Left lobe of liver (tissue), 2 donors: ENCODE measurements around the gene LSP1. TPM values are rescaled to one million over a fixed set of nuclear protein-coding genes. Genes with fewer than 3 reads are reported as not detected.
A peak's percentile ranks its signal among the peaks of the same experiment; 100 is the strongest.

Experiments used
- ATAC-seq: fragments of 200-7000 bp; cut with Tn5 transposase; one replicate; pipeline ENCODE4 v1.9.1; 2020; ENCODE audit warnings: mild to moderate bottlenecking, moderate library complexity
- DNase-seq: peaks from one replicate; pipeline ENCODE4 v3.0.0-alpha.2; 2020; ENCODE audit warnings: low spot score
- total RNA-seq: library from RNA; stranded (reverse); gene quantifications from one replicate; pipeline ENCODE4 v1.2.1, GENCODE V29; 2021
- donor health status: DM: no; HTN: no; CAD: no; lungs with moderate emphysema.
- donor health status: DM: no; HTN: yes; CAD: no.

LSP1 gene
- total RNA-seq, 1 donor from 2014 or later, result 3.6 TPM

DNA sequence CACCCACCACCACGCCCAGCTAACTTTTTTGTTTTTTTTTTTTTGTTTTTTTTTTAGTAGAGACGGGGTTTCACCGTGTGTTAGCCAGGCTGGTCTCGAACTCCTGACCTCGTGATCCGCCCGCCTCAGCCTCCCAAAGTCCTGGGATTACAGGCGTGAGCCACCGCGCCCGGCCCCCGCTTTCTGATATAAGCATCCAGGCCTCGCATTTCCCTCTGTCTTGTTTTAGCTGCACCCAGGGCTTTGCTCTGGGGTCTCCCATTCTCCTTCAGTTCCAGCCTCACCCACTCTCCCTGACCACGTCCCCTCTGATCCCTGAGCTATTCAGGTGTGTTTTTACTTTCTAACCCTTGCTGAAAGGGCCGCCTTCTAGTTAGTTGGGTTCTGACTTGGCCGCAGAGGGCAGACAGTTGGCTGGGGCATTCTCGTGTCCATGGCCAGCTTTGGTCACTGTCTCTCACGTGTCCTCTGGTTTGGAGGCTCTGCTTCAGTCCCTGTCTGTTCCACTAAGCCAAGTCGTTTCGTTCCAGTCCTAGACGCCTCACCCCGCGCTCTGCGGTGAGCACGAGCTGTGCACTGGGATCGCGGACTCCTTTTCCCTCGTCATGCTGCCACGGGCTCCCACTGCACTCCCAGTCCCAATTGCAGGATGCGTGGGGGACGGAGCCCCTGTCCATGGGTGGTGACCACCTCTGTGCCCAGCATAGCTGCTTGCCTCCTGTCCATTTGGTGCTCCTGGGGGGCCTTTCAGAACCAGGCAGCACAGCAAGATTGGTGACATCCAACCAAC lies 60.6 kb downstream of the LSP1 start:
- DNase-seq (no peak), ATAC-seq (no peak)

DNA sequence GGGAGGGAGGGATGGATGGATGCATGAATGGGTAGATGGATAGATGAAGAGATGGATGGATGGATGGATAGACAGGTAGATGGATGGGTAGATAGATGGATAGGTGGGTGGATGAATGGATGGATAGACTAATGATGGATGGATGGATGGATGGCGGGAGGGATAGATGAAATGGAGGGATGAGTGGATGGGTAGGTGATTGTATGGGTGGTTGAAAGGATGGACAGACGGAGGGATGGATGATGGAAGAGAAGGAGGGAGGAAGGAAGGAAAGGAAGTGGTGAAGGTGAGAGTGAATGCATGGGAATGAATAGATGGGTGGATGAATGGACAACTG lies 62.9 kb downstream of the LSP1 start:
- DNase-seq (no peak), ATAC-seq (no peak)

DNA sequence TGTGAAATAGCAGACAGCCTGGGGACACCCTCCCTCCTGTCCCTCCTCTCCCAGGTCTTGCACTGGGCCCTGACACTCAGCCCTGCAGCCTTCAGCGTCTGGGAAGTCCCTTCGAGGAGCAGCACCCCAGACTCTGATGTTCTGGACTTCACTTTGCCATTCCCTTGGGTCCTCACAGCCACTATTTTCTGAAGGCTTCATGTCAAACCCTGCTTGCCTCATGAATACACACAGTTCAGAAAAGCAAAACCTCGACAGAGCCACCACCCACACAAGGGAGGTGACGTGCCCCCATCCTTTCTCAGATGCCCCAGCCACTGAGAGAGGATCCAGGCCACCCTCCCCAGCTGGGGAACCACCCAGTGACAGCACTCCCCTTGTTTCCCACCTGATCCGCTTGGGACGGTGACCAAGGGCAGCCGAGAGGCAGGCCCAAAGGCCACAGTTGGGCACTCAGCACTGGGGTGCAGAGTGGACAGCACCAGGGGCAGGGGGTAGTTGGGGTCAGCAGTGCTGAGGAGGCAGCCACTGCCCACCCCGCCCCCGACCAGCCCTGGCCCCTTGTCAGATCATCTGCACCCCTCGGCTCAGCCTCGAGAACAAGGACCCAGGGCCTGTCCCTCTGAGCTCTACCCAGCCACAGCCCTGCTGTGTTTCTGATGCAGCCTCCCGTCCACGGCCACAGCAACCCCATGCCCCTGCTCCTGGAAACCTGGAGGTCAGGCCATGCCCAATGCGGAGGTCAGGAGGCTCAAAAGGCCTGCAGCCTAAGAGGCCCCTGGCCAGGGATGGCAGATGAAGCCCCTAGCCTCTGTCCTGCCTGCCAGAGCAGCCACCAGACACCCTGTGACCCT lies 63.5 kb downstream of the LSP1 start:
- ATAC-seq, result no peak

DNA sequence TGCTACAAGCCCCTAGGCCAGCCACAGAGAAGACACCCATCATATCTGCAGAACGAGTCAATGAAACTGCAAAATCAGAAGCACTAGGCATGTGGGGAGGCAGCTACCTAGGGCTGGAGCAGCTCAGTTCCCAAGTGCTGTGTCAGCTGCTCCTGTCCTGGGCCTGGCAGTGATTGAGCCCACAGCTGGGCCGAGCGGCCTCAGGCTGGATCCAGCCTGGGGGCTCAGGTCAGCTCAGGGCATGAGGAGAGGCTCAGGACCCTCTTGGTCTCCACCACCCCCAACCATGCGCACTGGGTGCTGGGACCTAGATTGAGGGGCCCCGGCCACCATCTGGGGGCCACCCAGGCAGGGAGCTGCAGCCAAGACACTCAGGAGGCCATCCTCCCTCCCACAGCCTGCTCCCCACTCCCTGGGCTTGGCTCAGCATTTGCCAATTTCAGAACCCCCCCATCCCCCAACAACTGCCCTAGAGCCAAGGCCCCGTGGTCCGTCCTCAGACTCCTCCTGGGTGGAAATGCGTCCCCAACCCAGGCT lies 64.2 kb downstream of the LSP1 start:
- ATAC-seq, result no peak
- DNase-seq, result no peak

More for the DNA sequence above, 63.5 kb downstream of the LSP1 start:
- no peak for DNase-seq

DNA sequence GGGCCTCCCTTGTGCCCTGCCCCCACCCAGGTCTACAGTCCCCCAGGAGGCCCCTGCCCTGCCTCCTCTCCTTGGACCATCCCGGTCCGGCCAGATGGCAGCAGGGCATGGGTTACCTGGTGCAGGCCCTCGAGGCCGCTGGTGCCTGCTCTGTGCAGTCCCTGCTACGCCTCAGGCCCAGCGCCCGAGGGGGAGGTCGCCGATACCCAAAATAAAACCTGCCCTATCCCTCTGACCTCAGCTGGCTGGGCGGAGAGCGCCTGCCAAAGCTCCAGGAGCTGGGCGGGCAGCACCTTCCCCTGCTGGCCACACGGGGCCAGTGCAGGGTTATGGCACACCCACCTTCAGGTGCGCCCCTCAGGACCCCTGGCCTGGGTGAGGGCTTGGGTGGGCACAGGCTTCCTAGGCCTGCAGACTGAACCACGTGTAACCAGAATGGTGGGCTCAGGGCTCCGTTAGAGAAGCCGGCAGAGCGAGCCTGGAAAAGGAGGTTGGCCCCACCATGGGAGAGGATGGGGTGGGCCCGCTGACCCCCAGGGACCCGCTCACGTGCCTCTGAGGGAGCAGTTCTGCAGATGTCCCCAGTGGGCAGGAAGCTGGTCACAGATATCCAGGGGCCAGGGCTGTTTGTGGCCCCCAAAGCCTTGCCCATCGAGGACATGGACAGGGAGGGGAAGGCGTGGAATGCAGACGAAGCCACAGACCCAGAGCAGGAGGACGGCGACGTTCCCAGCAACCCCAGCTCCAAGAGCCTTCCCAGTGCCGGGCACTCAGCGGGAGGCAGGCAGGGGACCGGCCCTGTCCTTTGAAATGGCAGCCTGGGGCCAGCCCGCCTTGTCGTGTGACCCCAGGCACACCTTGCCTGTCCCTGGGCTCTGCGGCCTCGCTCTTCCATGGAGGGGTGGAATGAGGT lies 64.9 kb downstream of the LSP1 start:
- no peak for DNase-seq
- ATAC-seq, result peak; percentile 65

DNA sequence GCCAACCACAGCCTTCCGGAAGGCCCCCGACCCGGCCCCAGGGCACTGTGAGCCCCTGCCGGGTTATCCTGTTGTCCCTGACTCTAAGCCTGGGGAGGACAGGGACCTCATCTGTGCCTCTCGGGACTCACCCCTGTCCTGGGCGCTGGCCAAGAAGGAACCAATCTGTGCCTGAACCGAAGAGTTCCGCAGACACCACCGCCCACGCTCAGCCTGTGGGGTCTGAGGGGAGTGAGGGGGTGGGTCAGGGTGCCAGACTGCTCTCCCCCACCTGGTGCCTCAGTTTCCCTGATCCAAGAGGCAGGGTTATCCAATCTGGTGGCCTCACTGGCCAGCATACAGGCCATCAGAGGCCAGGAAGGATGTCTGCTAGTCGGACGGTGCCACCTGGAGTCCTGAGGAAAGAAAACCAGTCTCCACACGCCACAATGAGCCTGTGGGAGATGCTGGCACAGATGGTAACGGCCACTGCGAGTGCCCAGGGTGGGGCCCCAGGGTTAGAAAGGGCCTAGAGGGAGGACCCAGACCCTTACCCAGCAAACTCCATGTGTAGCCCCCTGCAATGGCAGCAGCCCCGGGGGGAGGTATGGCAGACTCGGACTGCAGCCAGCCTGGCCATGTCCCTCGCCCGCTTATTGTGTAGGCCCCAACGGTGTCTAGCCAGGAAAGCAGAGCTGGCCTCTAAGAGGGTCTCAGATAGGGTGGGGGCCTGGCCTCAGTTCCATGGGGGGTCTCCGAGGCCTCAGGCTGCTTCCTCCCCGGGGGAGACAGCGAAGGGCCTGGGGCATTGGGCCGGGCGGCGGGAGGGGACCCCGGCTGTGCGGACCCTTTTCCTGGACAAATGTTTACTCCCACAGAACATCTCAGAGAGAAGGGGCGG lies 65.8 kb downstream of the LSP1 start:
- ATAC-seq, result no peak

DNA sequence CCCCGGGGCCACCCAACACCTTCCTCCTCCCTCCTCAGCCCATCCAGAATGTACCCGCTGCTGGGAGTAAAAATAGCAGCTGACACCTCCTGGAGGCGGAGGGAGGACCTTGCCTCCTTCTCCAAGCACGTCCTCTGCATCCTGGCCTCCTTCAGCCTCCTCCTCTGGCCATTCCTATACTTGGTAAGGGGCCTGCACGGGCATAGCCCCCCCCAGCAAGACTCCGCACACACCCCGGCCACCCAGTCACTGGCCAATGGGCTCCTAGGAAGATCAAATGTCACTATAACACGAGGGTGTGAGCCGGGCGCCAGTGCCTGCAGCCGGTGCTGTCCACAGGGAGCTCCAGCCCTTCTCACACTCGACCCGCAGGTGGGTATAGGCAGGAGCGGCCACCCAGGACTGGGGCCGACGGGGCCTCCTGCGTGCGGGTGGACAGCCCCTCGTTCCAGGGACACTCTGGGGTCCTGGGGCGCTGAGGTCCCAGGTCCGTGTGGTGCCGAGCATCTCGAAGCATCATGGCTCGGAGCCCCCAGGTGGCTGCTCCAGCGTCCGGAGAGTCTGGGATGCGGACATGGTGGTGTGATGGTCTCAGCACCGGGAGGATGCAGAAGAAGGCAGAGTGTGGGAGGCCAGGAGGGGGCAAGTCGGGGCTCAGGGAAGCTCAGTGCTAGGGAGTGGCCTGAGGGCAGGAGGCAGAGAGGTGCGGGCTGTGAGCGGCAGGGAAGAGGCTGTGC lies 66.7 kb downstream of the LSP1 start, which contains the start of gene TNNT3:
Gene TNNT3 (plus strand): TSS at position 313 of the 737 bp plus-strand sequence. CDS start 3,172 bp downstream, outside the sequence.
- no peak for ATAC-seq
- no peak for DNase-seq

More for the DNA sequence above, 65.8 kb downstream of the LSP1 start:
- no peak for DNase-seq

DNA sequence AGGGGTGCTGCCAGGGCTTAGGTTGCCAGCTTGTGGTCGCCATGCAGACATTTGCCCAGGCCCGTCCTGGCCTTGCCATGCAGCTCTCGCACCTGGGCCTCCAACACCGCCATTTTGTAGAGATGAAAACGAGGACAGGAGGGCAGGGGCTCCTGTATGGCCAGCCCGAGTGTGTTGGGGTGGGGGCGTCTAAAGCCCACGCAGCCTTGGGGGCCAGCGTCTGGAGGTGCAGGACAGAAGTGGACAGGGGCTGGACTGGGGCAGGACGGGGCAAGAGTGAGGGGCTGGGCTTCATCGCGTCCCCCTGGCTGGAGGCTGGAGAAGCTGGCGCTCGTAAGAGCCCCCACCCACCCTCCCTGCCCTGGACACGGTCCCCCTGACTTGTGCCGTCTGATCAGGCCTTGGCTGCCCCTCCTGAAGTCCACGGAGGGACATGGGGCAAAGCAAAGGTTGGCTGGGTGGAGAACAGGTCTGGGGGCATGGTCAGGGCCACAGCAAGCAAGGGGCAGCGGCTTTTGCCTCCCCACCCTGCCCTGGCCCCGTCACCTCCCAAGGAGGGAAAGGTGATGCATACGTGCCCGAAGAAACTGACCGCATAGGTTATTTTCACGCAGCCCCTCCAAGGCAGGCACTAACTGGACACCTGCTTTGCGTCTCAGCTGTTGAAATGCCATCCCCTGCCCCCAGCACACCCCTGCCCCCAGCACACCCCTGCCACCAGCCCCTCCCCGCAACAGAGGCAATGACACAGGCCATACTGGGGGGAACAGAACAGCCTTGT lies 67.4 kb downstream of the LSP1 start:
- ATAC-seq (no peak), DNase-seq (no peak)

DNA sequence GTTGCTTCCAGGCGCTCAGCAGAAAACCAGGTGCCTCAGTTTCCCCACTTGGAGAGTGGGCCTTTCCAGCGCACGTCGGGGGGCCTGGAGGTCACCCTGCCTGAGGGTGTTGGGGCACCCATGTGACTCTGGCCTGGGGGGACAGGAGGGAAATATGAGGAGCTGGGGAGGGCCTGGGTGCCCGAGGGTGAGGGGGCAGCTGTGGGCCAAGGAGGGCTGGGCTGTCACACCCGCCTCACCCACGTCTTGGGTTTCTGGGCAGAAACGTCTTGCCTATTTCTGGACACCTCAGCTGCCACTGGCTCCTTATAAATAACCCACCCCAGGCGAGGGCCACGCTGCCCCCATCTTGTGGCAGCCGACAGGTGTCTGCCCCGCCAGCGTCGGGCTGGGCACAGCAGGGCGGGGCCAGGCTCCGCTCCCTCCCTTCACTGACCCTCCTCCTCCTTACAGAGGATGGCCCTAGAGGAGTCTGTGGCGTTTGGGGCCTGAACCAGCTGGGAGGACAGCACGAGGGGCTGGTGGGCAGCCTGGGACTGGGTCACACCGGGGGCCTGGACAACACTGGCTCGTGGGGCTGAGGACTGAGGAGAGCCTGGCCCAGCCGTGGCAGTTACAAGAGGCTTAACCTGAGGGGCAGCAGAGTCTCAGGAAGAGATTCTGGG lies 68.2 kb downstream of the LSP1 start:
- no peak for ATAC-seq

DNA sequence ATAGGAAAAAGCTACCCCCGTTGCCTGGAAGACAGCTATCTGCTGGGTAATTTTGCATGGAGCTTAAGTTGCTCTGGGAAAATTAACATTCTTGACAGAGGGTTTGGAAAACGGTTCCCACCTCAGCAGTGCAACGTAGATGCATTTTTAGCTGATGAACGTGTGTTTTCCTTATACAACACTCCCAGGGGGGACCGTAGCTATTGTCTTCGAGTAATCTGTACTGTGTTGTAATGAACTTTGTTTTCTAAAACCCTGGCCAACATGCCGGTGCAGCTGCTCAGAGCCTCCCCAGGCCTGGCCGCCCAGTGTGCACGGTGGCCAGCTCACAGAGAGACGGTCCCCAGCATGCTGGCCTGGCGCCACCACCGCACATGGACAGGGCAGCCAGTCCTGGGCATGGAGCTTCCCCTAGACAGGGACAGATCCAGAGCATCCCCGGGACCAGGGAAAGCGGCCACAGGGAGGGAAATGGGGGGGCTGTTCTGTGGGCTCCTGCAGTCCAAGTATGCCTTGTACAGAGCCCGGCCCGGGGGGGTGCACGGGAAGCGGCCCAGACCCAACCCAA lies 68.8 kb downstream of the LSP1 start:
- ATAC-seq, result peak; percentile 13

More for the DNA sequence above, 68.2 kb downstream of the LSP1 start:
- DNase-seq, result no peak

DNA sequence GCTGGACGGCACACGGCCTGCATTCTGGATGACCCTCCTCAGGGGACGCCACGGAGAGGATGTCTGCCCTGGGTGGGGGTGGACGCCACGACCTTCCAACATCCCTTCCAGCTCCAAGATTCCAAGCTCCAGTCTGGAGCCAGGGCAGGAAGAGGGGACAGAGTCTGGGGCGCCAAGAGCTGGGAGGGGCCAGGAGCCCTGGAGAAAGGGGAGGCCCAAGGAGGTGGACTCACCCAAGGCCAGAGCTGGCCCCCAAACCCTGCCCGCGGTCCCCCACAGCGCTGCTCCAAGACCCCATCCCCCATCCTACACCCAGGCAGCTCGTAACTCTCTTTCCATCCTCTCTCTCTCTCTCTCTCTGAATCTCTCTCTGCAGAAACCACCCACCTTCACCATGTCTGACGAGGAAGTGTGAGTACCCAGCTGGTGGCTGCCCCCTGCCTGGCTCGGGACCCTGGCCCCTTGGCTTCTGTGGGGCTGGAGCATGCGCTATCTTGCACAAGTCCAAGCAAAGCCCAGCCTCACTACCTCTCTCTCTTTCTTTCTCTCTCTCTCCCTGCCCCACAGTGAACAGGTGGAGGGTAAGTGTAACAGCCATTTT lies 69.7 kb downstream of the LSP1 start:
- DNase-seq, result no peak

More for the DNA sequence above, 68.8 kb downstream of the LSP1 start:
- DNase-seq, result no peak

DNA sequence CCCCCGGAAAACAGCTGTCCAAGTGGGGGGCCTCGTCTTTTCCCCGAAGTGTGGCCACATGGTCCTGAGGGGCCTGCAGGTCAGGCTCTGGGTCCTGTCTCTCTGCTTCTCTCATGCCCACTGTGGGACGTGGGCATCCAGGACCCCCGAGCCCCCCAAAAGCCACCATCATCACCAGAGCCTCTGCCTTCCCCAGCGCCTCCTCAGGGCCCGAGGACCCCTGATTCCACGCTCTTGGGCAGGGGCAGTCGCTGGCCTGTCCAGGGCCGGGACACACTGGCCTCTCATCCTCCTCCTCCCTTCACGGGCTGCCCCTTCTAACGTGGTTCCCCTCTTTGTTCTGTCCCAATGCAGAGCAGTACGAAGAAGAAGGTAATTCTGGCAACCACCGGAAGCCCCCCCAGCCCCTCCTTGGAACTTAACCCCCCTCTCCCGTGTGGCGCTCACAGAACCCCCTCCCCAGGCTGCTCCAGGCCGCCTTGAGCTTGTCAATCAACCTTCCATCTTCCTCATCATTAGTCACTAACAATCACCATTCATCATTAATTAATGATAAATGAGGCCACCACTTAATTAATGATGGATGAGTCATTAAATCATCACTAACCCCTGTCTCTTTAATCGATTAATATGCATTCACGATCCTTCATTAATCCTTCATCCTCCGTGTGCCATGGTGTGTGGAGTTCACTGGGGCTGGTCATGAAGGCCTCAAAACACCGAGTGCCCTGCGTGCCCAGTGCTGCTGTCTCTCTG lies 70.5 kb downstream of the LSP1 start:
- ATAC-seq (no peak), DNase-seq (no peak)

More for the DNA sequence above, 69.7 kb downstream of the LSP1 start:
- no peak for ATAC-seq

DNA sequence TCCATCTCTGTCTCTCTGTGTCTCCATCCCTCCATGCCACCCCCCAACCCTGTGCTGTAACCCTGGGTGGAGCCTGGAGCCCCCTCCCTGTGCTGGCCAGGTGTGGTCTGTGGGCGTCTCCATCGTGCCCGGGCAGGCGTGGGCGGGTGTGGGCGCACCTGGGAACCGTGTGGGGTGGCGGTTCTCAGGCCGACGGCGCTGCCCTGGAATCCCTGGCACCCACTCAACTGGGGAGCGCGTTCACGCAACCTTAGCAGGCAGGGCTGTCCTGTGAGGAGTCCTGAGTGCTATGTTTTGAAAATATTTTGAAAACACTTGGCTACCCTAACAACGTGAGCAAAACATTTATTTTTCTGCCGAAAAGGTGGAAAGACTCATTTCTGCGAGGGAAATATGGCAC lies 71.3 kb downstream of the LSP1 start:
- DNase-seq (no peak), ATAC-seq (no peak)

DNA sequence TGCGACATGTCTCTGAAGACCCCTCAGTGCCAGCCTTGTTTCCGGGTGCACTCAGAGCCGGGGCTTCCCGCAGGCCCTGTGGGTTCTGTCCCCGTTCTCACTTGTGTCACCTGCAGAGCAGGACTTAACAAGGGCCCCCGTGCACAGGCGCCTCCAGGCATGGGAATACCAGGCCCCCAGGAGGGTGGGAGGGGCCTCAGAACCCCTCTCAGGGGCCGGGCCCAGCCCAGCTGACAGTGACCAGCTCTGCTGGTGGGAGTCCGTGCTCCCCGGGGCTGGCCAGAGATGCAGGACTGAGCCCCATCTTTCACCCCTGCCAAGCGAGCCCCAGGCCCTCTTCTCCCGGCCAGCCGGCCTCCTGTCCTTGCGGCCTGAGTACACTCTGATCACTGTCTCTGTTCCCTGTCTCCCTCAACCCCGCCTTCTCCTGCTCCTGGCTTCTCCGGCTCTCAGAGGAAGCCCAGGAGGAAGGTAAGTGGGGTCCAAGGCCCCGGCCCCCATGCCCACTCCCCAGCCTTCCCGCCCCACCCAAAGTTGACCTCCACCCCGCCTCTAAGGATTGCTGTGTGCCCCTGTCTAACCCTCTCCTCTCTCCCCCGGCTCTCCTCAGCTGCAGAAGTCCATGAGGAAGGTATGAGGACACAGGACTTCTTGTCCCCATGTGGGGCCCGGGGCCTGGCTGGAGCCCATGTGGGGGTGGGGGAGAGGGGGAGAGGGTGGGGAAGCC lies 71.9 kb downstream of the LSP1 start:
- no peak for DNase-seq
- ATAC-seq, result no peak

DNA sequence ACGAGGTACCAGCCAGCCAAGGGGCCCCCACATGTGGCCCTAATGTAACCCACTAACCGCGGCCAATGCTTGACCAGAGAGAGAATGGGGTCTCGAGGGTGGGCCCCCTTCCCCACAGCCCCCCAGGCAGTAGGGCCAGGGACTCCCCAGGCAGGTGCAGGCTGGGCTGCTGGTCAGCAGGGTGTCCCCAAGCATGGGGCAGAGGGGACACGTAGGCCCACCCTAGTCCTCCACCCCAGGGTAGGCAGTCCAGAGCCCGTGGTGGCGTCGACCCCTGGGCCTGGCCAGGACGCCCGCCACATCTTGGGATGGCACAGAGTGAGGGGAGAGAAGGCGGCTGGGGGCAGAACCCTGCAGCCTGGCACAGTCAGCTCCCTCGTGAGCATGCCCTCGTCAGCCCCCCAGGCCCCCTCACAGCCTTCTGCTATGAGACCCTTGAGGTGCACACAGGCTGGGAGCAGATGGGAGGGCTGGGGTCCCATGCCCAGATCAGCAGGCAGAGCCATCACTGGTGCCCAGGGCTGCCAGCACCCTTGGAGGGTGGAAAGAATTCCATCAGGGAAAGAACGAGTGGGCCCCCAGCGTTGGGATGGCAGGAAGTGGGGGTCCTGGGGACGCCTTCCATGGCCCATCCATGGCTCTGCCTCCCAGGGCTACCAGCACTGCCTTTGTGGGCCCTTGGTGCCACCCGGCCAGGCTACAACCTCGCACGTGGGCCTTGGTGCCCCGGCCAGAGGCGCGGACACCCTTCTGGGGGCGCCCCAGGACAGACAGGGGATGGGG lies 72.7 kb downstream of the LSP1 start:
- no peak for ATAC-seq
- DNase-seq, result no peak
